Iris pigment epithelial cell (primary cell): ENCODE data around the gene ZNF654.
"Not testable (repeated sequence)": the region's sequence is repeated elsewhere in the genome, so short reads cannot be mapped to it uniquely, and the experiment has no call there.

Experiments used
- DNase-seq: peaks from one replicate; pipeline ENCODE4 v3.0.0-alpha.2; 2011; ENCODE audit warnings: low read depth

The ZNF654 gene

GRCh38 chr3:88142094-88142624 is 83.1 kb downstream of the ZNF654 start:
- peak; percentile 76 for DNase-seq

- DNase-seq, result no peak
These were observed 88.2 kb downstream of the ZNF654 start for GRCh38 chr3:88147261-88147660.

GRCh38 chr3:88148651-88149050 is 89.6 kb downstream of the ZNF654 start:
- DNase-seq, result no peak

- DNase-seq, result peak; percentile 11
These were observed 90.0 kb downstream of the ZNF654 start for GRCh38 chr3:88149101-88149508.

GRCh38 chr3:88149509-88150362 is 90.7 kb downstream of the ZNF654 start, which contains the start of gene C3orf38:
C3orf38 (plus strand) TSS chr3:88149959; CDS start chr3:88150053, 94 bp downstream.
- DNase-seq, result peak; percentile 90

GRCh38 chr3:88150371-88150770 is 91.3 kb downstream of the ZNF654 start:
- DNase-seq, result peak; percentile 18

- DNase-seq, result no peak
These were observed 91.8 kb downstream of the ZNF654 start for GRCh38 chr3:88150806-88151205.

- no peak for DNase-seq
These were observed 92.3 kb downstream of the ZNF654 start for GRCh38 chr3:88151358-88151757.

GRCh38 chr3:88152841-88153240 is 93.8 kb downstream of the ZNF654 start:
- no peak for DNase-seq

- DNase-seq, result no peak
These were observed 107.4 kb downstream of the ZNF654 start for GRCh38 chr3:88166419-88166971.

- no peak for DNase-seq
These were observed 108.1 kb downstream of the ZNF654 start for GRCh38 chr3:88167173-88167572.

GRCh38 chr3:88167704-88168103 is 108.6 kb downstream of the ZNF654 start:
- DNase-seq, result peak; percentile 25

GRCh38 chr3:88168171-88168570 is 109.1 kb downstream of the ZNF654 start:
- DNase-seq, result no peak

- peak; percentile 52 for DNase-seq
These were observed 121.4 kb downstream of the ZNF654 start for GRCh38 chr3:88180398-88180999.

GRCh38 chr3:88182165-88182918 is 123.3 kb downstream of the ZNF654 start:
- DNase-seq, result not testable (repeated sequence)

GRCh38 chr3:88188436-88188835 is 129.4 kb downstream of the ZNF654 start:
- DNase-seq, result peak; percentile 27

GRCh38 chr3:88189361-88189810 is 130.3 kb downstream of the ZNF654 start:
- no peak for DNase-seq

GRCh38 chr3:88191872-88192409 is 132.9 kb downstream of the ZNF654 start:
- DNase-seq, result no peak

- DNase-seq, result no peak
These were observed 133.6 kb downstream of the ZNF654 start for GRCh38 chr3:88192631-88193030.
